NCI-H526 (cell line): ENCODE measurements around the gene GLS.

Experiments
- DNase-seq, 2 experiments: peaks; one replicate each; lab custom pipeline; 2025; lab: John Stamatoyannopoulos, UW

GLS gene

DNA sequence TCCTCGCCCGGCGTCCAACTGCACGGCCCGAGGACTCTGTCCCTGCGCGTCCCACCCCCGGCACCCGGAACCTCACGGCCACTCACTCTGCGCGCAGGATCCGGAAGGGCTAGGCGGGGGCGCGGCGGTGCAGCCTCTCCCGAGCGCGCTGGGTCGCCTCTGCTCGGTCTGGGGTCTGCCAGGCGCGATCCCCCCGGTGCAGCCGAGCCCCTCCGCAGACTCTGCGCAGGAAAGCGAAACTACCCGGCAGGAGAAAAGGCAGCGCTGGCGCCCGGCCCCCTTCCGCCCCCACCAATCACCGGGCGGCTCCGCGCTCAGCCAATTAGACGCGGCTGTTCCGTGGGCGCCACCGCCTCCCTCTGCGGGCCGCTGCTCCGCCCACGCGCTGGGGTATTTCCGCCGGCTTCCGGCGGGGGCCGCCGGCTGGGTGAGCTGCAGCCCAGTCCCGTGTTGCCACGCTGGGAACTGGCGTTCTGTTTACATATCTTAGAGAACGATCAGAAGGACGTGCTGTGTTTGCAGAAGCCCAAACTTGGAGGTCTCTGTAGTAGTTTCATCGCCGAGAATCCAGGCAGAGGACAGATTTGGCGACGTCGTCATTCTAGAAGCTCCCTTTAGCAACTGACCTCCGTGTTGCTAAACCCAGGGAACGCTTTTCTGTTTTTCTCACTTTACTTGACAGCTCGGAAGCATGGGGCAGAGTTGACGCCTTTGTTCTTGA is 133.5 kb downstream of the GLS start, which contains the start of gene STAT1:
Gene STAT1, minus strand, starts transcription at position 240 of the 721 bp plus-strand sequence. CDS start 4,168 bp downstream, outside the sequence.
- peak; percentile 79 to 94 for DNase-seq

- no peak for DNase-seq
These were observed 134.0 kb downstream of the GLS start for GRCh38 chr2:191014653-191015020.
